KBM-7 (cell line): ENCODE results near the gene TNRC6C.
"Not testable (repeated sequence)": the region's sequence is repeated elsewhere in the genome, so short reads cannot be mapped to it uniquely, and the experiment has no call there.

ENCODE experiments used
- DNase-seq: peaks from one replicate; pipeline ENCODE4 v3.0.0-alpha.2; 2015
- in situ Hi-C: fragments of 300-500 bp; cut with MboI; formaldehyde crosslinking; loops from 2 replicates; pipeline ENCODE4 v1.14.3; 2020; ENCODE audit warnings: low sequenced_read_pairs, low pct_unique_long_range_greater_than_20kb, mixed read lengths

Gene TNRC6C

GRCh38 chr17:77958716-77959125, 218 bp downstream of the TNRC6C start:
- in situ Hi-C loops = no loop called here
- DNase-seq = no peak

DNA sequence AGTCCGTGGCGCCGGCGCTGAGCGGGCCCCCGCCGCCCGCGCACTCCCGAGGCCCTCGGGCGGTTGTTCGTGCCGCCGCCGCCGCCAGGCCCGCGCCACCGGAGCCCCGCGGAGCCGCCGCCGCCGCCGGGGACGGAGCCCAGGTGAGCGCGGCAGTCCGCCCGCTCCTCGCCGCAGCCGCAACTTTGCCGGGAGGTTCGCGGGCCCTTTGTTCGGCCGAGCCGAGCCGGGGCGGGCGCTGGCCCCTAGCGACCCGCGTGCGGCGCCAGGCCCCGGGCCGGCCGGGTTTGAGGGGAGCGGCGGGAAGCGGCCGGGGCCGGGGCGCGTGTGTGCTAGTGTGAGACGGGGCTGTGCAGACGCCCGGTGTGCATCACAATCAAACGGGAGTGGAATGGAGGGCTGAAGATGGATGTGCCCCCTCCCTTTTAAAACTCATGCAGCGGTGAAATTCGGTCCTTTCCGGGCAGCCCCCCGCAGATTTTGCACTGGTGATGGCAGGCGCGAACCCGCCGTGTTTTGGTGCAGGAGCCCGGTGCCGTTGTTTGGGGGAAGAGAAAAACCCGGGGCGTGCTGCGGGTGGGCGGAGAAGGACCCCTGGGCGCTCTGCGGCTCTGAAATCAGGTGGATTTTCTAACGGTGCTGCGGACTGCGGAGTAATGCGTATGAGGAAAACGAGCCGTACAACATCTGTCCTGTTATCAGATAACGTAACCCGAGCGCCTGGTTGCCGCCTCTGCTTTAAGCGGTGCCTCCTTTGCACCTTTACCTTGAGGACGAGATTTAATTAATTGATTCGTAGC, 823 bp downstream of the TNRC6C start:
- in situ Hi-C loops = no loop called here
- peak; percentile 38 for DNase-seq

- DNase-seq = peak; percentile 10
These were observed 1.5 kb downstream of the TNRC6C start for GRCh38 chr17:77959926-77960521.

GRCh38 chr17:77961741-77962140, 3.2 kb downstream of the TNRC6C start:
- in situ Hi-C loops = no loop called here
- DNase-seq = no peak

More at GRCh38 chr17:77959926-77960521, 1.5 kb downstream of the TNRC6C start:
- in situ Hi-C loops = no loop called here

GRCh38 chr17:77962348-77962747, 3.8 kb downstream of the TNRC6C start:
- in situ Hi-C loops = no loop called here
- no peak for DNase-seq

- in situ Hi-C loops = no loop called here
- peak; percentile 80 for DNase-seq
These were observed 4.9 kb downstream of the TNRC6C start for GRCh38 chr17:77963441-77963840.

GRCh38 chr17:77965352-77965751, 6.8 kb downstream of the TNRC6C start:
- in situ Hi-C loops = no loop called here

DNA sequence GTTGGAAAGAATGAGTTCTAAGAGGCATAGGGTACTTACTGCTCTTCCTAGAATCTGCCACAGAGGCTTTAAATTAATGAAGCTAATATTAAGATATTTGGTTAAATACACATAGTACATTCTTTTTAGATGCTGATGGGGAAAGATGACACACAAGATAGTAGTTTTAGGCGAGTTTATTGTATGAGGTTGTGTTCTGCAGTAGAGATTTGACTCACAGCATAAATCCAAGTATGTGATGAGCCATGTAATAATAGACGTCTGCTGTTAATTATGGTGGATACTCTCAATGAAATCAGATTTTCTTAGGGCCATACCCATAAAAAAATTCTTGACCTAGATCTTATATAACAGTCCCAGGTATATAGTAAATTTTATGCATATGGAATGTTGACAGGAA, 8.0 kb downstream of the TNRC6C start:
- in situ Hi-C loops = no loop called here
- DNase-seq = no peak

More at GRCh38 chr17:77965352-77965751, 6.8 kb downstream of the TNRC6C start:
- no peak for DNase-seq

DNA sequence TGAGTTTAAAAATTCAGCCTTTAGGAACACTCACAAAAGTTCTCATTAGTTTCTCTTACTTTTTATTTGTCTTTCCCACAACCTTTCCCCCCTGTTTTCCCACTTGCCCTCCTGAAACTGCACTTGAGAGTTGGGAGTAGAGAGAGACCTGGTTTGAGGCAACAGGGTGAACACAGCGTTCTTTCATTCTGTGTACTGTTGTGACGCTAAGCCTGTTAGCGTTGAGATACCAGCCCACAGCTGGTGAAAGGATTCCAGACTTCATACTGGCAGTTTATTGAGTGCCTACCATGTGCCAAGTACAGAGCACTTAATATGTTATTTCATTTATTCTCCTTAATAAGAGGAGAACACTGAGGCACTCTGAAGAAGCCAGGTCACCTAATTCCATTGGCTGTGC, 10.3 kb downstream of the TNRC6C start:
- DNase-seq = no peak
- in situ Hi-C loops = no loop called here

- DNase-seq, in situ Hi-C loops: not testable (repeated sequence)
These were observed 13.8 kb downstream of the TNRC6C start for GRCh38 chr17:77972271-77972670.

- in situ Hi-C loops = no loop called here
- no peak for DNase-seq
These were observed 15.4 kb downstream of the TNRC6C start for GRCh38 chr17:77973953-77974352.

DNA sequence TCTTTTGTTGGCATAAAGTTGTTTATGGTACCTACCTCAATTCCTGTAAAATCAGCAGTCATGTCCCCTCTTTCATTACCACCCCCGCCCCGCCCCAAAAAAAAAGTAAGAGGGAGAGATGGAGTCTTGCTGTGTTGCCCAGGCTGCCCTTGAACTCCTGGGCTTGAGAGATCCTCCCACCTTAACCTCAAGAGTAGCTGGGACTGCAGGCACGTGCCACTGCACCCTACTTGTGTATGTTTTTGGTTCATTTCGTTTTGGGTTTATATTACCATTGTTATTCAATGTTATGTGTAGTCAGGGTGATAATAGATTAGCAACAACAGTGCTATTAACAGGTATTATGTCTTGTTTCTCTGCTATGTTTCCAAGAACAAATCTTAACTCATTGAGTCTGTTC, 15.9 kb downstream of the TNRC6C start:
- in situ Hi-C loops = no loop called here
- no peak for DNase-seq

- in situ Hi-C loops, DNase-seq: not testable (repeated sequence)
These were observed 23.9 kb downstream of the TNRC6C start for GRCh38 chr17:77982430-77982829.

DNA sequence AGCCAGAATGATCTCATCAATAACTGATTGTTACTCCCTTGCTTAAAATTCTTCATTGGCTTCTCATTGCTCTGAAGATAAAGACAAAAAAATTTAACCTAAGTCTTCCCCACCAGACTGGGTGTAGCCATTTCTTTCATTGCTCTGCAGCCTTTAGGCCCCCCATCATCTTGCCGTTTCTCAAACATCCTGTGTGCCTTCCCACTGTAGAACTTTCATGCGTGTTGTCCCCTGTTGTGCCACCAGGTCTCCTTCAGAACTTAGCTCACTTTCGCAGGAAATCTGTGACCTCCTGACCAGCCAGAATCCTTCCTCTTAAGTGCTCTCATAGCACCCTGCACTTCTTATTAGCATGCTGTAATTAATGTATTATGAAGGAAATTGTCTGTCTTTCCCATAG, 31.8 kb downstream of the TNRC6C start:
- no peak for DNase-seq
- in situ Hi-C loops = no loop called here

GRCh38 chr17:77993735-77994134, 35.2 kb downstream of the TNRC6C start:
- in situ Hi-C loops, DNase-seq: not testable (repeated sequence)

DNA sequence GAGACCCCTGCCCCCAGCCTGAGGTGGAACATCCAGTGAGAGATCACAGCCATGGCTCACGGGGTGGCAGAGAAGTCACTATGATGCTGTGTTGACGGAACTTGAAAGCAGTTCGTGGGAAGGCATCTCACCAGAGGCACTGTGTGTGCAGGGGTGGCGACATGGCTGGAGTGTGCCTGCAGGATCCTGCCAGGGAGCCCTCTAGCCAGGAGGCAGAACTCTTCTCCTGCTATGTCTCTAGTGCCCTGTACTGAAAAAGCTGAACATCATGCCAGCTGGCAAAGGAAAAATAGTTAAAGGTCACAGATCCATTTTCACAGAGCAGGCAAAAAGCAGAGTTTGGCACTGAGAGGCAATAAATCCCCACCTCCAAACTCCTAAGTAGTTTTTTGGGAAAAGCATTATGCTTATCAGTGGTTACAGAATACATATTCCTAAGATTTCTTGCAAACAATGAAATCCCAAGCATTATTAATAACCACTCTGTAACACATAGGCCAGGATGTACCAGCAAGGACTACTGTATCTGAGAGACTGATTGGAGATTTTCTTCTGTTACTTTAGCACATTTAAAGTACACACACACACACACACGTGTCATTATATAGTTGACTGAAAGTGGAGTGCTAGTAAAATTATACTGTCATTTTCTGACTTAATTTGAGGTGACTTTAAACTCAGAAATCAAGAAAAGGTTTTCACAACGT, 36.8 kb downstream of the TNRC6C start:
- in situ Hi-C loops = no loop called here
- DNase-seq = no peak

DNA sequence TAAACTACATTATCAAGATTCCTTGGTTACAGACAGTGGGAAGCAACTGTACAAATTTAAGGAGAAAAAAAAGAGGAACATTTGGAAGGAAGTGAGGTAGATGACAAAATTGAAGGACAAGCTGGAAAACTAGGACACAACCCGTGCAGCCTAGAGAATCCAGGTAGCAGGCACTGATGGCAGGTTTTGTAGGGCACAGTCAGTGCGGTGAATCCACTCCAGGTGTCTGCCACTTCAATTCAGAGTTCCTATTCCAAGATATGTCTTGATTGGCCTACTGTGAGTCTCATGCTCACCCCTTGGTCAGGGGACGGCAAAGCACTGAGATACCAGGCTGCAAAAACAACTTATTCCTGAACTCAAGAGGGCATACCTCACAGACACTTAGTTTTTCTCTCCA, 37.8 kb downstream of the TNRC6C start:
- DNase-seq = no peak
- in situ Hi-C loops = no loop called here

DNA sequence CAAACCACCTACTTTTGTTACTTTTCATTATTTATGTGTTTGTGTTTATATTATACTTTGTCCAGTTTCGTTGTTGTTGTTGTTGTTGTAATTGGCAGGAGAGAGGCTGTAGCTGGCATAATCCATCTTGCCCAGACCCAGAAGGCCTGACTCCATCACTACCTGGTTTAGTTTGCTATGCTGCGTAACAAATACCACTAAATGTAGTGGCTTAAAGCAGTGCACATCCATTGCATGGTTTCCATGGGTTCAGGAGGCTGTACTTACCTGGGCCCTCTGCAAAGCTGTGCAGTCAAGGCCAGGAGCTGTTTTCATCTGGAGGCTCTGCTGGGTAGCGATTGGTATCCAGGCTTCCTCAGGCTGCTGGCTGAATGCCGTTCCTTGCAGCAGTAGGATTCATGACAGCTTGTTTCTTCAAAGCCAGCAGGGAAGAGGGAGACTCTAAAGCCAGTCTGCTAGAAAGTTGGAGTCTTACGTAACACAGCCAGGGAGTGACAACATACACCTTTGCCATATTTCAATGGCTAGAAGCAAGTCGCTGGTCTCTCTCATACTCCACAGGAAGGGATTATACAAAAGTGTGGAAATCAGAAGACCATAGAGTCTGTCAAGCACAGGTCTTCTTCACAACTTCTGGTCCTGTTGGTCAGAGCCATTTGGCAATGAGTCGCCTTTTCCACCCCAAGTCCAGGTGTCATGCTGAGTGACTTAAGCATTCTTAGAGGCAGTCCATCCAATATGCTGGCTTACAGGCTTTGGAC, 41.1 kb downstream of the TNRC6C start:
- DNase-seq = no peak

DNA sequence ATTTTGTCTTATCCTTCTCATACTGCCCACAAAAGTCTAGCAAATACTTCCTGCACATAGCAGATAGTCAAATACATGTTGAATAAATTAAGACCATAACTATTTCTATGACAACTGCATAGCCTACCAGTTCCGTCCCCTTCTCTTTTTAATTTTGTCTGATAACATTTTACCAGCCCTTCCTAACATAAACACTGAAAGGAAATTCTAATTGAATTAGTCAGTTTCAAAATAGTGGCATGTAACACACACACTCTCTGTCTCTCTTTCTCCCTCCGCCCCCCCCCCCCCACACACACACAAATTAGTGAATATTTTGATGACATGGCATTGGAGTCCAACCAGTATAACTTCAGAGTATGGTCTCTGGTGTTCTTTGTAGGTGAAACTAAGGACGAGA, 41.8 kb downstream of the TNRC6C start:
- no peak for DNase-seq

More for the DNA sequence above, 41.1 kb downstream of the TNRC6C start:
- in situ Hi-C loops = no loop called here

More for the DNA sequence above, 41.8 kb downstream of the TNRC6C start:
- in situ Hi-C loops = no loop called here
